K562 (cell line): ENCODE measurements around the gene GABRA5. TPM values are rescaled to one million over a fixed set of nuclear protein-coding genes. Genes with fewer than 3 reads are reported as not detected.
"Not testable (repeated sequence)": the region's sequence is repeated elsewhere in the genome, so short reads cannot be mapped to it uniquely, and the experiment has no call there.

Source experiments
- ATAC-seq: fragments of 200-7000 bp; cut with Tn5 transposase; 3 replicates; pipeline ENCODE4 v1.9.1; 2020; ENCODE audit warnings: moderate library complexity
- Bru-seq: library from RNA; stranded (reverse); fragments of 400-500 nt; gene quantifications from one replicate; lab custom pipeline; 2021; lab: Mats Ljungman, UMichigan
- BruChase-seq, 2 experiments: library from RNA; stranded (reverse); fragments of 400-500 nt; gene quantifications; one replicate each; lab custom pipeline; 2021; lab: Mats Ljungman, UMichigan
- BruUV-seq: library from RNA; stranded (reverse); fragments of 400-500 nt; replicated peaks from 2 replicates; lab custom pipeline; 2021; lab: Mats Ljungman, UMichigan
- CTCF ChIA-PET: fragments of 300-600 bp; formaldehyde crosslinking; extraction: SDS; loops from one replicate; lab custom pipeline; 2021; ENCODE audit warnings: low intra/inter-chr PET ratio; lab: Yijun Ruan, JAX
- POLR2A ChIA-PET: fragments of 300-600, 350-650 bp; sonication (Branson Sonifier 250); formaldehyde crosslinking; extraction: SDS; loops from one replicate; lab custom pipeline; 2021; ENCODE audit warnings: antibody characterized with exemption, inconsistent platforms; lab: Yijun Ruan, JAX
- DNase-seq, 4 experiments: peaks; one replicate each; pipeline versions ENCODE4 v3.0.0 to v3.0.0-alpha.2; 2011 to 2018; ENCODE audit warnings: low spot score in 3 of 4, mixed read lengths in 3 of 4; ENCODE audit errors: extremely low read depth in 1 of 4
- FAIRE-seq: peaks from 2 replicates; lab custom pipeline; 2011; peaks lifted over from hg19 to GRCh38; lab: Jason Lieb, UNC
- H2AFZ ChIP-seq: 2 replicates; pipeline ENCODE4 v1.6.0; 2011; ENCODE audit warnings: low read depth, low read length, control low read depth, inconsistent platforms
- H3K27ac ChIP-seq: fragments of 200-600 bp; 3 replicates; pipeline ENCODE4 v1.8.0; 2011; ENCODE audit warnings: low read depth, mild to moderate bottlenecking, control low read depth, inconsistent platforms, low read length, moderate library complexity, mixed read lengths; ENCODE audit errors: extremely low read depth
- H3K27me3 ChIP-seq, 2 experiments: fragments of 300-600 bp in 1 of 2; 2 replicates in 1 of 2; 3 replicates in 1 of 2; pipeline versions ENCODE4 v1.6.0 to v1.8.0; 2011; ENCODE audit warnings: inconsistent platforms in 2 of 2, low read length in 2 of 2, mild to moderate bottlenecking in 1 of 2, mixed read lengths in 1 of 2, moderate library complexity in 1 of 2; ENCODE audit not compliant: control insufficient read depth in 2 of 2, insufficient read depth in 2 of 2
- H3K36me3 ChIP-seq: fragments of 300-600 bp; 3 replicates; pipeline ENCODE4 v1.8.0; 2011; ENCODE audit warnings: mild to moderate bottlenecking, low read length, inconsistent platforms; ENCODE audit not compliant: control insufficient read depth, insufficient read depth
- H3K4me1 ChIP-seq, 2 experiments: fragments of 200-600 bp in 1 of 2; replicated peaks in 1 of 2; 2 replicates in 1 of 2; 3 replicates in 1 of 2; pipeline versions ENCODE4 v1.5.1 to v1.8.0; 2011; ENCODE audit warnings: inconsistent platforms in 2 of 2, low read length in 2 of 2, mild to moderate bottlenecking in 1 of 2, mixed read lengths in 1 of 2, moderate library complexity in 1 of 2; ENCODE audit not compliant: control insufficient read depth in 2 of 2, insufficient read depth in 2 of 2
- H3K4me2 ChIP-seq: 2 replicates; pipeline ENCODE4 v1.6.1; 2011; ENCODE audit warnings: low read length, control low read depth, inconsistent platforms, mixed read lengths; ENCODE audit not compliant: insufficient read depth
- H3K4me3 ChIP-seq: fragments of 200-600 bp; sonication (generic), shearing (Covaris generic); 2 replicates; pipeline ENCODE4 v1.5.1; 2016; ENCODE audit warnings: control low read depth, inconsistent platforms
- H3K79me2 ChIP-seq: fragments of 200-600 bp; 3 replicates; pipeline ENCODE4 v1.8.0; 2011; ENCODE audit warnings: low read length, inconsistent platforms; ENCODE audit not compliant: control insufficient read depth, insufficient read depth
- H3K9ac ChIP-seq, 2 experiments: 2 replicates each; pipeline versions ENCODE4 v1.6.0 to v1.6.1; 2011; ENCODE audit warnings: low read depth in 2 of 2, low read length in 2 of 2, control low read depth in 1 of 2, inconsistent platforms in 1 of 2, mild to moderate bottlenecking in 1 of 2, mixed read lengths in 1 of 2; ENCODE audit not compliant: insufficient read depth in 1 of 2
- H3K9me1 ChIP-seq: one replicate; pipeline ENCODE4 v1.6.0; 2011; ENCODE audit warnings: inconsistent platforms, mild to moderate bottlenecking, low read length, moderate library complexity; ENCODE audit not compliant: control insufficient read depth, insufficient read depth
- H3K9me3 ChIP-seq: replicated peaks from 2 replicates; pipeline ENCODE4 v1.5.1; 2011; ENCODE audit warnings: low read depth, low read length, inconsistent platforms; ENCODE audit not compliant: control insufficient read depth, insufficient read depth
- H4K20me1 ChIP-seq: replicated peaks from 2 replicates; pipeline ENCODE4 v1.6.1; 2011; ENCODE audit warnings: low read length, inconsistent platforms, mixed read lengths; ENCODE audit not compliant: control insufficient read depth, insufficient read depth
- ZNF140 ChIP-seq: fragments of 250-450 bp; sonication (Bioruptor Pico); IDR thresholded peaks from 2 replicates; pipeline ENCODE4 v1.8.0; 2021; ENCODE audit warnings: moderate library complexity, mild to moderate bottlenecking, inconsistent platforms
- WGBS: fragments of 100-300 bp; shearing (Covaris generic); methylation state at CpG from one replicate; pipeline ENCODE4 v1.1.6; 2016; ENCODE audit warnings: low coverage, mixed read lengths; ENCODE audit not compliant: insufficient coverage; ENCODE audit errors: missing lambda C conversion rate; 5-methylcytosine and 5-hydroxymethylcytosine counted together
- in situ Hi-C: fragments of 300-500 bp; cut with MboI; formaldehyde crosslinking; loops from 4 replicates; pipeline ENCODE4 v1.15.0; 2018; ENCODE audit warnings: inconsistent platforms, mixed read lengths
- intact Hi-C: fragments of 100-400 bp; cut with micrococcal nuclease; formaldehyde crosslinking; loops from 2 replicates; pipeline ENCODE4 v1.14.2; 2022
- long read RNA-seq, 3 experiments: library from polyadenylated mRNA in 2 of 3; library from RNA in 1 of 3; unstranded in 2 of 3; stranded (forward) in 1 of 3; transcript quantifications; one replicate each; pipeline ENCODE4 v2.0.0, GENCODE V29; 2019 to 2022
- polyA minus RNA-seq, 3 experiments: library from RNA; depleted of rRNA, polyadenylated mRNA; stranded (reverse); fragments of >200 nt; gene quantifications; 2 replicates each; pipeline ENCODE4 v1.2.3, GENCODE V29; 2011
- polyA plus RNA-seq, 8 experiments: library from polyadenylated mRNA; depleted of rRNA in 4 of 8; stranded (reverse) in 5 of 8; unstranded in 3 of 8; fragments of >200 nt; fragmentation: Nextera tagmentation in 2 of 8; fragmentation: Illumina TruSeq in 1 of 8; extraction: Ambion mirVana in 2 of 8; extraction: Trizol in 1 of 8; gene quantifications; 2 replicates each; pipeline versions ENCODE4 v1.2.1 to v1.2.3, GENCODE V29; 2011 to 2014; ENCODE audit warnings: inconsistent platforms in 1 of 8, missing spikeins in 1 of 8
- total RNA-seq, 7 experiments: library from RNA; depleted of rRNA in 6 of 7; stranded (reverse); fragments of >200 nt in 6 of 7; fragmentation: Illumina TruSeq in 2 of 7; extraction: Trizol in 2 of 7; gene quantifications; 2 replicates each; pipeline versions ENCODE4 v1.2.1 to v1.2.3, GENCODE V29; 2011 to 2021; ENCODE audit warnings: low replicate concordance in 1 of 7
- TF ChIP-seq, protein P1 (sequence below): IDR thresholded peaks from 2 replicates; pipeline ENCODE4 v1.6.1; 2011; ENCODE audit warnings: borderline replicate concordance, low read depth, mild to moderate bottlenecking, moderate library complexity, low read length; ENCODE audit not compliant: insufficient read depth, poor library complexity, severe bottlenecking
- TF ChIP-seq, protein P2 (sequence below), 3 experiments: IDR thresholded peaks in 2 of 3; conservative IDR thresholded peaks in 1 of 3; 2 replicates each; pipeline ENCODE4 v1.5.1; 2011 to 2012; ENCODE audit warnings: low read length in 3 of 3, mild to moderate bottlenecking in 3 of 3, control low read depth in 2 of 3, improper control_type of control experiment in 1 of 3, inconsistent platforms in 1 of 3, low read depth in 1 of 3, mixed read lengths in 1 of 3, moderate library complexity in 1 of 3; ENCODE audit not compliant: insufficient read depth in 2 of 3

Gene GABRA5
- total RNA-seq (2011; cell fraction: chromatin; rRNA removed; ENCODE audit: low replicate concordance), result not detected in 2 replicates
- total RNA-seq (2011; cell fraction: nucleolus; rRNA removed), result not detected in 2 replicates
- not detected in 2 replicates for total RNA-seq (2011; cell fraction: nucleoplasm; rRNA removed)
- total RNA-seq (2014; rRNA removed) (not detected in 2 replicates), total RNA-seq (2014; rRNA removed; fragmentation: Illumina TruSeq; extraction: Trizol) (not detected in 2 replicates), total RNA-seq (2015; rRNA removed; fragmentation: Illumina TruSeq; extraction: Trizol) (not detected in 2 replicates), total RNA-seq (2021) (not detected in 2 replicates), polyA plus RNA-seq (2011; rRNA removed) (not detected in 2 replicates), polyA plus RNA-seq (2014; fragmentation: Illumina TruSeq; extraction: Trizol) (not detected in 2 replicates), polyA plus RNA-seq (2014; fragmentation: Nextera tagmentation; extraction: Ambion mirVana) (not detected), polyA plus RNA-seq (2014; rRNA removed) (not detected in 2 replicates), polyA minus RNA-seq (2011; rRNA and poly(A)+ RNA removed) (not detected in 2 replicates), Bru-seq, nascent RNA (percentile 1 among the genes with signal in this experiment), BruChase-seq, experiment 1, labeled RNA remaining after a 2-hour chase (not detected), BruChase-seq, experiment 2, labeled RNA remaining after a 6-hour chase (percentile 1 among the genes with signal in this experiment)
- polyA plus RNA-seq (2011; cell fraction: cytosol; rRNA removed), result not detected in 2 replicates
- polyA plus RNA-seq (2011; cell fraction: nucleus; rRNA removed), result not detected in 2 replicates
- 0.03 TPM in 1 of 2 replicates, not detected in the other for polyA plus RNA-seq (2012)
- not detected in 2 replicates for polyA minus RNA-seq (2011; cell fraction: cytosol; rRNA and poly(A)+ RNA removed)
- polyA minus RNA-seq (2011; cell fraction: nucleus; rRNA and poly(A)+ RNA removed), result not detected in 2 replicates
- long read RNA-seq, experiment 1, result 0 reads
- long read RNA-seq, experiment 2, result 0 reads
- long read RNA-seq, experiment 3, result 0 reads

DNA sequence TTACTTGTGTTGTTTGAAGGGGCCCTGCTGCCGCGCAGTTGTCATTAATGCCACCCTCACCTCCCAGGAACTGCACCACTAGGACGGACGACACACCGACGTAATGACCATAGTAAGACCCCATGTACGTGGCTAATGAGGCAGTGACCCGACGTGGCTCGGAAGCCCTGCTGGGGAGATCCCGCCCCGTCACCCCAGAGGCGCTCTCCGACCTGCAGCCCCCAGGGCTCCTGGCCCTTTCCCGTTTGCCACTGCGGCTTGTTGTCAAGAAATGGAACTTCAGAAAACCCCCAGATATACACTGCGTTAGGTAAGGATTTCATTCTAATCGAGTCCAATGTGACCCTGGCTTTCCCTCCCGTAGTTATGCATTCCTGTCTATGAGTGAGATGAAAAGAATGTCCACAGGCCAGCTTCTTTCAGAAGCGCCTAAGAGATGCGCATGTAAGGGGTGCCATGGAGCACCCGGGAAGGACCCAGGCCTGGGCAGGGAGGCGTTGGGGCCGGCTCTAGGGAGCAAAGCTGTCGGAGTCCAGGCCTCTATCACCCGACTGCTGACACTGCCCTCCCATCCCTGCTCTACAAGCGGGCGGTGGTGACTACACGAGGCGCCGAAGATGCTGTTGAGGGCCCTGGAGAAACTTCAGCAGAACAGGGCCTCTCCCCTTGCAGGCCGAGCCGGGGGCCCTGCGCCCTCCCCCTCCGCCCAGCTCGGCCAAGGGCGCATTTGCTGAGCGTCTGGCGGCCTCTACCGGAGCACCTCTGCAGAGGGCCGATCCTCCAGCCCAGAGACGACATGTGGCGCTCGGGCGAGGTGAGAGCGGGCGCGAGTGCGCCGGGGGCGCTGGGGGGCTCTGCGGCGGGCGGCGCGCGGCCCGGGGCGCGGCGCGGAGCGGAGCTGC lies at the start of gene GABRA5:
TSS of gene GABRA5 (plus strand) at position 765 of the 902 bp plus-strand sequence. CDS start 2,187 bp downstream, outside the sequence.
- Histone ChIP-seq H3K9me3 (no peaks in the 10 kb centered on the region), H3K9me1 (peaks cover 4% of the 10 kb centered on the region), H3K27ac (no peak within 1 kb of the TSS), H3K4me2 (no peak within 1 kb of the TSS), H2AFZ (no peak within 1 kb of the TSS), H3K79me2 (no peaks in the 10 kb centered on the region), H3K36me3 (no peaks in the 10 kb centered on the region), H4K20me1 (no peaks in the 10 kb centered on the region; the same call in 1 of the 2 replicates), H3K27me3 (peaks cover 0 to 8% of the 10 kb centered on the region in 2 experiments; a peak in 1 of 5 replicates), H3K4me1 (peaks cover 0 to 7% of the 10 kb centered on the region in 2 experiments; a peak in 1 of 5 replicates), H3K4me3 (no peak within 1 kb of the TSS), H3K9ac (no peak within 1 kb of the TSS)
- 8% methylated on average over 38 of the region's 63 CpGs for WGBS
- intact Hi-C loops (loop anchor here (10.0 kb wide), 1 partner anchor 682 kb away; no protein-coding TSS in a partner anchor), in situ Hi-C loops (loop anchor here (25.0 kb wide), 1 partner anchor 1354 kb away; no protein-coding TSS in a partner anchor)
- TF ChIP-seq ZNF140, result no peak
- TF ChIP-seq, protein P1, sequence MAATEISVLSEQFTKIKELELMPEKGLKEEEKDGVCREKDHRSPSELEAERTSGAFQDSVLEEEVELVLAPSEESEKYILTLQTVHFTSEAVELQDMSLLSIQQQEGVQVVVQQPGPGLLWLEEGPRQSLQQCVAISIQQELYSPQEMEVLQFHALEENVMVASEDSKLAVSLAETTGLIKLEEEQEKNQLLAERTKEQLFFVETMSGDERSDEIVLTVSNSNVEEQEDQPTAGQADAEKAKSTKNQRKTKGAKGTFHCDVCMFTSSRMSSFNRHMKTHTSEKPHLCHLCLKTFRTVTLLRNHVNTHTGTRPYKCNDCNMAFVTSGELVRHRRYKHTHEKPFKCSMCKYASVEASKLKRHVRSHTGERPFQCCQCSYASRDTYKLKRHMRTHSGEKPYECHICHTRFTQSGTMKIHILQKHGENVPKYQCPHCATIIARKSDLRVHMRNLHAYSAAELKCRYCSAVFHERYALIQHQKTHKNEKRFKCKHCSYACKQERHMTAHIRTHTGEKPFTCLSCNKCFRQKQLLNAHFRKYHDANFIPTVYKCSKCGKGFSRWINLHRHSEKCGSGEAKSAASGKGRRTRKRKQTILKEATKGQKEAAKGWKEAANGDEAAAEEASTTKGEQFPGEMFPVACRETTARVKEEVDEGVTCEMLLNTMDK, result peak; percentile 43
- TF ChIP-seq, protein P2, sequence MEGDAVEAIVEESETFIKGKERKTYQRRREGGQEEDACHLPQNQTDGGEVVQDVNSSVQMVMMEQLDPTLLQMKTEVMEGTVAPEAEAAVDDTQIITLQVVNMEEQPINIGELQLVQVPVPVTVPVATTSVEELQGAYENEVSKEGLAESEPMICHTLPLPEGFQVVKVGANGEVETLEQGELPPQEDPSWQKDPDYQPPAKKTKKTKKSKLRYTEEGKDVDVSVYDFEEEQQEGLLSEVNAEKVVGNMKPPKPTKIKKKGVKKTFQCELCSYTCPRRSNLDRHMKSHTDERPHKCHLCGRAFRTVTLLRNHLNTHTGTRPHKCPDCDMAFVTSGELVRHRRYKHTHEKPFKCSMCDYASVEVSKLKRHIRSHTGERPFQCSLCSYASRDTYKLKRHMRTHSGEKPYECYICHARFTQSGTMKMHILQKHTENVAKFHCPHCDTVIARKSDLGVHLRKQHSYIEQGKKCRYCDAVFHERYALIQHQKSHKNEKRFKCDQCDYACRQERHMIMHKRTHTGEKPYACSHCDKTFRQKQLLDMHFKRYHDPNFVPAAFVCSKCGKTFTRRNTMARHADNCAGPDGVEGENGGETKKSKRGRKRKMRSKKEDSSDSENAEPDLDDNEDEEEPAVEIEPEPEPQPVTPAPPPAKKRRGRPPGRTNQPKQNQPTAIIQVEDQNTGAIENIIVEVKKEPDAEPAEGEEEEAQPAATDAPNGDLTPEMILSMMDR (IDR thresholded peaks at IDR 0.05 in 2 of 3, conservative IDR thresholded peaks at IDR 0.05 in 1 of 3; ENCODE audit: insufficient read depth in 2 of 3, low read depth in 1 of 3, low read length in 3 of 3), result peak in 2 of 3 experiments; percentile 15 to 17; a peak in 3 of 6 replicates
- no TSS peak for BruUV-seq
- ChIA-PET CTCF (no interaction called here), POLR2A (no interaction called here)
- peak; percentile 73 for ATAC-seq
- no peak for FAIRE-seq
- DNase-seq, result no peak

DNA sequence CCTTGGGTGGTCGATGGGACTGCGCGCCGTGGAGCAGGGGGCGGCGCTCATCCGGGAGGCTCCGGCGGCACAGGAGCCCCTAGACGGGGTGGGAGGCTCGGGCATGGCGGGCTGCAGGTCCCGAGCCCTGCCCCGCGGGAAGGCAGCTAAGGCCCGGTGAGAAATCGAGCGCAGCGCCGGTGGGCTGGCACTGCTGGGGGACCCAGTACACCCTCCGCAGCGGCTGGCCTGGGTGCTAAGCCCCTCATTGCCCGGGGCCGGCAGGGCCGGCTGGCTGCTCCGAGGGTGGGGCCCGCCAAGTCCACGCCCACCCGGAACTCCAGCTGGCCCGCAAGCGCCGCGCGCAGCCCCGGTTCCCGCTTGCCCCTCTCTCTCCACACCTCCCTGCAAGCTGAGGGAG lies 35.7 kb upstream of the GABRA5 start:
- H3K4me3 ChIP-seq, H3K9me1 ChIP-seq, H3K36me3 ChIP-seq, BruUV-seq, DNase-seq, H3K9me3 ChIP-seq, H3K27ac ChIP-seq, FAIRE-seq, H3K9ac ChIP-seq, H4K20me1 ChIP-seq, H3K27me3 ChIP-seq, in situ Hi-C loops, H3K4me2 ChIP-seq, CTCF ChIA-PET, intact Hi-C loops, POLR2A ChIA-PET, H3K79me2 ChIP-seq, ATAC-seq, H3K4me1 ChIP-seq, H2AFZ ChIP-seq: not testable (repeated sequence)
- 0% methylated on average over 14 of the region's 36 CpGs for WGBS
